ENCODE results near the gene DSN1. TPM values are rescaled to one million over a fixed set of nuclear protein-coding genes. Genes with fewer than 3 reads are reported as not detected.

Gene DSN1
- polyA plus RNA-seq, 3 donors, result 4.9 to 5.2 (median 5.1) TPM

DNA sequence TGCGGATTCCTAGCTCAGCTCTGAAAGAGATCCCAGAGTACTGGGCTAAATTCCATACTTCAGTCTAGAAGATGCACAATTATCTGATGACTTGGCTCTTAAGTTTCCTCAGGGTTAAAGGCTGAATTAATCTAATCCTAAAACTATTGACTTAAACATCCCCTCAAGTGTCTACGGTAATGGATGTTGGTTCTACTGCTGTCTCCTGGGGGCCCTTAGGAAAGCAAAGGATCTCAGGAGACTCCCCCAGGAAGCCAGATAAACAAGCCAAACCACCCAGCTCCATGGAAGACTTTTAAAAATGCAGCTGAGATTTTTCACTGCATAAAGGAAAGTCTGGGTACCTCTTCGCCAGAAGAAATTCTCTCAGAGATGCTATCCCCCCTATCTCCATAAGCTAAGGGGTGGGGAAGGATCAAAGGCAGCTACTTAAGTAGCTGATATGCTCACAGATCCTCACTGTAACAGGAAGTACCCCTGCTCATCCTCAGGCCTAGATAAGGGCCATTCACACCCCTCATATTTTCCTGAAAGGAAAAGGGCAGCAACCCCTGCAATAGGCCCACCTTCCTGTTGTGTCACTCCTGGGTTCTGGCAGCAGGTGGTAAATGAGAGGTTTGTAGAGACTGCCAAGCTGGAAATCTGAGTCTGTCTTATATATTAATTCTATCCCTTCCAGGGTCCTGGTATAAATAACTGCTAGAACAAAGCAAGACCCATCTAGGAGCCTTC lies 36.9 kb downstream of the DSN1 start:
- WGBS (ENCODE audit: insufficient coverage), result 100% methylated on average over 1 of the region's 3 CpGs
- intact Hi-C loops (cut with micrococcal nuclease), result no loop called here
- Mint-ChIP-seq H3K27me3 (ENCODE audit: low read depth in 3 of 3) (peaks cover 0 to 2% (median 0%) of the 10 kb centered on the region in 3 donors), H3K9me3 (peaks cover 0 to 1% (median 0%) of the 10 kb centered on the region in 7 donors), H3K4me1 (peaks cover 10% of the 10 kb centered on the region), H3K27ac (no peak overlapping the region), H3K4me3 (no peak overlapping the region), H3K36me3 (peaks cover 0 to 1% of the 10 kb centered on the region in 2 donors)
- Histone ChIP-seq H3K27ac (ENCODE audit: low read depth in 1 of 2, low read length in 2 of 2) (no peak overlapping the region), H3K4me3 (replicated peaks in 1 of 3; ENCODE audit: low read depth in 2 of 3, low read length in 3 of 3) (no peak overlapping the region), H4K20me1 (ENCODE audit: insufficient read depth, low read length) (no peaks in the 10 kb centered on the region), H2AFZ (ENCODE audit: insufficient read depth, low read depth, low read length, poor library complexity, severe bottlenecking) (no peak overlapping the region), H3K79me2 (ENCODE audit: insufficient read depth, low read length) (no peaks in the 10 kb centered on the region), H3K9ac (ENCODE audit: insufficient read depth, low read length, poor library complexity, severe bottlenecking) (no peak overlapping the region), H3K4me2 (replicated peaks; ENCODE audit: extremely low read depth, low read length, poor library complexity, severe bottlenecking) (no peak overlapping the region), H3K27me3 (ENCODE audit: control insufficient read depth in 2 of 2, insufficient read depth in 2 of 2, low read length in 2 of 2) (no peaks in the 10 kb centered on the region), H3K9me3 (replicated peaks in 1 of 2; ENCODE audit: control insufficient read depth in 1 of 2, insufficient read depth in 1 of 2, low read length in 2 of 2) (no peaks in the 10 kb centered on the region), H3K4me1 (ENCODE audit: control insufficient read depth in 1 of 2, insufficient read depth in 2 of 2, low read length in 2 of 2) (no peaks in the 10 kb centered on the region), H3K36me3 (replicated peaks in 1 of 2; ENCODE audit: control insufficient read depth in 1 of 2, insufficient read depth in 2 of 2, low read length in 2 of 2) (no peaks in the 10 kb centered on the region)
- no peak for DNase-seq
- TF ChIP-seq, protein P1, sequence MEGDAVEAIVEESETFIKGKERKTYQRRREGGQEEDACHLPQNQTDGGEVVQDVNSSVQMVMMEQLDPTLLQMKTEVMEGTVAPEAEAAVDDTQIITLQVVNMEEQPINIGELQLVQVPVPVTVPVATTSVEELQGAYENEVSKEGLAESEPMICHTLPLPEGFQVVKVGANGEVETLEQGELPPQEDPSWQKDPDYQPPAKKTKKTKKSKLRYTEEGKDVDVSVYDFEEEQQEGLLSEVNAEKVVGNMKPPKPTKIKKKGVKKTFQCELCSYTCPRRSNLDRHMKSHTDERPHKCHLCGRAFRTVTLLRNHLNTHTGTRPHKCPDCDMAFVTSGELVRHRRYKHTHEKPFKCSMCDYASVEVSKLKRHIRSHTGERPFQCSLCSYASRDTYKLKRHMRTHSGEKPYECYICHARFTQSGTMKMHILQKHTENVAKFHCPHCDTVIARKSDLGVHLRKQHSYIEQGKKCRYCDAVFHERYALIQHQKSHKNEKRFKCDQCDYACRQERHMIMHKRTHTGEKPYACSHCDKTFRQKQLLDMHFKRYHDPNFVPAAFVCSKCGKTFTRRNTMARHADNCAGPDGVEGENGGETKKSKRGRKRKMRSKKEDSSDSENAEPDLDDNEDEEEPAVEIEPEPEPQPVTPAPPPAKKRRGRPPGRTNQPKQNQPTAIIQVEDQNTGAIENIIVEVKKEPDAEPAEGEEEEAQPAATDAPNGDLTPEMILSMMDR (IDR thresholded peaks at IDR 0.05), result no peak

- H3K4me2 ChIP-seq (replicated peaks; ENCODE audit: extremely low read depth, low read length, poor library complexity, severe bottlenecking), result no peak overlapping the region
- H2AFZ ChIP-seq (ENCODE audit: insufficient read depth, low read depth, low read length, poor library complexity, severe bottlenecking), result no peak overlapping the region
- no peak overlapping the region for H3K9ac ChIP-seq (ENCODE audit: insufficient read depth, low read length, poor library complexity, severe bottlenecking)
- H3K27ac Mint-ChIP-seq, result peak overlapping the region in 1 of 7 donors; percentile 46
- no peak overlapping the region for H3K4me3 ChIP-seq (replicated peaks in 1 of 3; ENCODE audit: low read depth in 2 of 3, low read length in 3 of 3)
- no peak overlapping the region for H3K27ac ChIP-seq (ENCODE audit: low read depth in 1 of 2, low read length in 2 of 2)
- no peaks in the 10 kb centered on the region for H3K4me1 ChIP-seq (ENCODE audit: control insufficient read depth in 1 of 2, insufficient read depth in 2 of 2, low read length in 2 of 2)
- no peaks in the 10 kb centered on the region for H3K79me2 ChIP-seq (ENCODE audit: insufficient read depth, low read length)
- TF ChIP-seq, protein P1 (IDR thresholded peaks at IDR 0.05), result no peak
- no peaks in the 10 kb centered on the region for H4K20me1 ChIP-seq (ENCODE audit: insufficient read depth, low read length)
- H3K4me3 Mint-ChIP-seq, result no peak overlapping the region
- DNase-seq, result no peak
- peaks cover 3 to 5% of the 10 kb centered on the region in 2 donors for H3K36me3 Mint-ChIP-seq
- peaks cover 10% of the 10 kb centered on the region for H3K4me1 Mint-ChIP-seq
- H3K9me3 Mint-ChIP-seq, result peaks cover 0 to 1% (median 0%) of the 10 kb centered on the region in 7 donors
- no peaks in the 10 kb centered on the region for H3K9me3 ChIP-seq (replicated peaks in 1 of 2; ENCODE audit: control insufficient read depth in 1 of 2, insufficient read depth in 1 of 2, low read length in 2 of 2)
- H3K36me3 ChIP-seq (replicated peaks in 1 of 2; ENCODE audit: control insufficient read depth in 1 of 2, insufficient read depth in 2 of 2, low read length in 2 of 2), result no peaks in the 10 kb centered on the region
- no peaks in the 10 kb centered on the region for H3K27me3 ChIP-seq (ENCODE audit: control insufficient read depth in 2 of 2, insufficient read depth in 2 of 2, low read length in 2 of 2)
- intact Hi-C loops (cut with micrococcal nuclease), result no loop called here
- WGBS (ENCODE audit: insufficient coverage), result 100% methylated on average over 1 of the region's 1 CpG
- peaks cover 0 to 4% (median 0%) of the 10 kb centered on the region in 3 donors for H3K27me3 Mint-ChIP-seq (ENCODE audit: low read depth in 3 of 3)
Observed at GRCh38 chr20:36732456-36732855, 41.1 kb downstream of the DSN1 start.
